DND-41 (cell line): ENCODE results near the gene C1orf52.
A peak's percentile ranks its signal among the peaks of the same experiment; 100 is the strongest.
"Not testable (repeated sequence)": the region's sequence is repeated elsewhere in the genome, so short reads cannot be mapped to it uniquely, and the experiment has no call there.

Experiments
- ATAC-seq: fragments of 200-7000 bp; cut with Tn5 transposase; 3 replicates; pipeline ENCODE4 v1.9.1; 2021; ENCODE audit warnings: low read depth; ENCODE audit not compliant: insufficient read depth
- DNase-seq: peaks from one replicate; pipeline ENCODE4 v3.0.0-alpha.2; 2020
- H2AFZ ChIP-seq: 2 replicates; pipeline ENCODE4 v1.6.0; 2012; ENCODE audit warnings: low read depth, low read length
- H3K27ac ChIP-seq: 2 replicates; pipeline ENCODE4 v1.5.1; 2012; ENCODE audit warnings: low read length, inconsistent platforms
- H3K27me3 ChIP-seq: fragments of 200-600 bp; sonication (generic); 2 replicates; pipeline ENCODE4 v1.6.0; 2012; ENCODE audit warnings: low read length, mild to moderate bottlenecking, inconsistent platforms; ENCODE audit not compliant: insufficient read depth, poor library complexity
- H3K36me3 ChIP-seq: 2 replicates; pipeline ENCODE4 v1.5.1; 2012; ENCODE audit warnings: low read length, inconsistent platforms; ENCODE audit not compliant: insufficient read depth
- H3K4me1 ChIP-seq: 2 replicates; pipeline ENCODE4 v1.5.1; 2012; ENCODE audit warnings: mild to moderate bottlenecking, low read length; ENCODE audit not compliant: insufficient read depth
- H3K4me2 ChIP-seq: 2 replicates; pipeline ENCODE4 v1.6.0; 2012; ENCODE audit warnings: mild to moderate bottlenecking, moderate library complexity, low read length, inconsistent platforms; ENCODE audit not compliant: insufficient read depth
- H3K4me3 ChIP-seq, 2 experiments: fragments of 200-600 bp in 1 of 2; shearing (Covaris generic) in 1 of 2; 2 replicates each; pipeline ENCODE4 v1.5.1; 2012 to 2016; ENCODE audit warnings: inconsistent platforms in 2 of 2, low read length in 2 of 2, mild to moderate bottlenecking in 2 of 2, low read depth in 1 of 2, moderate library complexity in 1 of 2
- H3K79me2 ChIP-seq: 2 replicates; pipeline ENCODE4 v1.6.0; 2012; ENCODE audit warnings: low read length, inconsistent platforms; ENCODE audit not compliant: insufficient read depth
- H3K9ac ChIP-seq: 2 replicates; pipeline ENCODE4 v1.6.0; 2012; ENCODE audit warnings: low read depth, mild to moderate bottlenecking, inconsistent platforms, low read length, moderate library complexity
- H3K9me3 ChIP-seq: 2 replicates; pipeline ENCODE4 v1.5.1; 2012; ENCODE audit warnings: low read length, moderate library complexity, mild to moderate bottlenecking, inconsistent platforms; ENCODE audit not compliant: insufficient read depth, severe bottlenecking
- H4K20me1 ChIP-seq: 2 replicates; pipeline ENCODE4 v1.6.0; 2012; ENCODE audit warnings: low read length; ENCODE audit not compliant: insufficient read depth
- EZH2 ChIP-seq: IDR thresholded peaks from 3 replicates; pipeline ENCODE4 v1.6.1; 2012; ENCODE audit warnings: borderline replicate concordance, low read depth, mild to moderate bottlenecking, moderate library complexity, low read length, inconsistent platforms; ENCODE audit not compliant: severe bottlenecking
- TF ChIP-seq, protein P1 (sequence below): IDR thresholded peaks from 2 replicates; pipeline ENCODE4 v1.5.1; 2012; ENCODE audit warnings: borderline replicate concordance, low read length, moderate library complexity, mild to moderate bottlenecking; ENCODE audit not compliant: poor library complexity, severe bottlenecking; ENCODE audit errors: extremely low read depth

Gene C1orf52

DNA sequence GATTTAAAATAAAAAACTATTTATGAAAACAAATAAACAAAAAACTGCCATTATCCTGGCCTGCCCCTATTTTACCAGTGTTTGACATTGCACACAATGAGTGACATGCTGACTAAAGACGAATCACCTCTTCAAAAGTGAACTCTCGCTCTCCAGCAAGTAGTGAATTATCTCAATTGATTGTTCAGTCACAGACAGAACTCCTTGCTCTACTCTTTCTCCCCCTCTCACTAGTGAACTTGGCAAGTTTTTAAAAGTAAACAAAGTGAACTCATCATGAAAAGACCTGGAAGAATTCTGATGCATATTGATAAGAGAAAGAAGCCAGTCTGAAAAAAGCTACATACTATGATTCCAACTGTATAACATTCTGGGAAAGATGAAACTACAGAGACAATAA is 4.7 kb upstream of the C1orf52 start:
- peaks cover 38% of the 10 kb centered on the region for H3K36me3 ChIP-seq
- H3K4me1 ChIP-seq = peaks cover 7% of the 10 kb centered on the region
- H3K79me2 ChIP-seq = peaks cover 4% of the 10 kb centered on the region
- no peaks in the 10 kb centered on the region for H3K9me3 ChIP-seq
- no peak overlapping the region for H3K4me3 ChIP-seq
- H3K27ac ChIP-seq = no peak overlapping the region
- H3K9ac ChIP-seq = no peak overlapping the region
- H2AFZ ChIP-seq = no peak overlapping the region
- H3K4me2 ChIP-seq = no peak overlapping the region
- H4K20me1 ChIP-seq = no peaks in the 10 kb centered on the region
- DNase-seq (no peak), ATAC-seq (no peak)
- TF ChIP-seq, protein P1, sequence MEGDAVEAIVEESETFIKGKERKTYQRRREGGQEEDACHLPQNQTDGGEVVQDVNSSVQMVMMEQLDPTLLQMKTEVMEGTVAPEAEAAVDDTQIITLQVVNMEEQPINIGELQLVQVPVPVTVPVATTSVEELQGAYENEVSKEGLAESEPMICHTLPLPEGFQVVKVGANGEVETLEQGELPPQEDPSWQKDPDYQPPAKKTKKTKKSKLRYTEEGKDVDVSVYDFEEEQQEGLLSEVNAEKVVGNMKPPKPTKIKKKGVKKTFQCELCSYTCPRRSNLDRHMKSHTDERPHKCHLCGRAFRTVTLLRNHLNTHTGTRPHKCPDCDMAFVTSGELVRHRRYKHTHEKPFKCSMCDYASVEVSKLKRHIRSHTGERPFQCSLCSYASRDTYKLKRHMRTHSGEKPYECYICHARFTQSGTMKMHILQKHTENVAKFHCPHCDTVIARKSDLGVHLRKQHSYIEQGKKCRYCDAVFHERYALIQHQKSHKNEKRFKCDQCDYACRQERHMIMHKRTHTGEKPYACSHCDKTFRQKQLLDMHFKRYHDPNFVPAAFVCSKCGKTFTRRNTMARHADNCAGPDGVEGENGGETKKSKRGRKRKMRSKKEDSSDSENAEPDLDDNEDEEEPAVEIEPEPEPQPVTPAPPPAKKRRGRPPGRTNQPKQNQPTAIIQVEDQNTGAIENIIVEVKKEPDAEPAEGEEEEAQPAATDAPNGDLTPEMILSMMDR = no peak
- no peak for TF ChIP-seq EZH2
- H3K27me3 ChIP-seq = no peaks in the 10 kb centered on the region

- Histone ChIP-seq H3K27me3 (no peaks in the 10 kb centered on the region), H2AFZ (no peak overlapping the region), H3K36me3 (peaks cover 32% of the 10 kb centered on the region), H3K4me3 (no peak overlapping the region), H3K4me1 (peaks cover 15% of the 10 kb centered on the region), H3K9ac (no peak overlapping the region), H3K9me3 (no peaks in the 10 kb centered on the region), H3K4me2 (no peak overlapping the region), H4K20me1 (peaks cover 9% of the 10 kb centered on the region; the same call in 1 of the 2 replicates), H3K79me2 (peaks cover 15% of the 10 kb centered on the region), H3K27ac (no peak overlapping the region)
- ATAC-seq (no peak), DNase-seq (no peak)
- TF ChIP-seq, protein P1 = no peak
- no peak for TF ChIP-seq EZH2
Observed at GRCh38 chr1:85262985-85263384, 3.5 kb upstream of the C1orf52 start.

DNA sequence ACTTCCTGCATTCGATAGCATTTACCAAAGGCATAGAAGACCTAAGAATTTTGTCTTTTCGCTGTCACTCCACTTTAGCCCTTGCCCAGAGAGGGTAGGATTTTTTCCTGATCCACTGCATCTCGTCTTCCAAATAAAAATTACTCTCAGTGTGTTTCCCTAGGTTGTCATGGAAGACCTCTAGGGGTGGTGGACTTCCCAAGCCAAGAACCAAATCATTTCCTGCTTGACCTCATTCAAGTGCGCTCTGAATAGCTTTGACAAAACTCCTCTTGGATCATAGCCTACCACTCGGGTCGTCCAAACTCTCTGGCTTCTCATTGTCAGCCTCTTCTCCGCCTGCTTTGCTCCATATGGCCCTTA is 431 bp upstream of the C1orf52 start:
- peak overlapping the region; percentile 74 for H3K27ac ChIP-seq
- H3K9me3 ChIP-seq = no peaks in the 10 kb centered on the region
- H3K27me3 ChIP-seq = no peaks in the 10 kb centered on the region
- ATAC-seq (no peak), DNase-seq (no peak)
- peaks cover 38% of the 10 kb centered on the region for H3K79me2 ChIP-seq
- H3K4me3 ChIP-seq = peak overlapping the region in 1 of 2 experiments; percentile 92; a peak in 2 of 4 replicates
- TF ChIP-seq, protein P1 = no peak
- no peak for TF ChIP-seq EZH2
- peaks cover 15% of the 10 kb centered on the region; the same call in 1 of the 2 replicates for H4K20me1 ChIP-seq
- peaks cover 35% of the 10 kb centered on the region for H3K36me3 ChIP-seq
- peak overlapping the region; percentile 76 for H3K9ac ChIP-seq
- H3K4me2 ChIP-seq = peak overlapping the region; percentile 84
- peaks cover 39% of the 10 kb centered on the region for H3K4me1 ChIP-seq
- H2AFZ ChIP-seq = peak overlapping the region; percentile 97

- 0 out of 2 replicates have a peak overlapping the region, but pooled peaks have one; percentile 99 for H2AFZ ChIP-seq
- H3K27ac ChIP-seq = peak overlapping the region; percentile 84
- peak overlapping the region; percentile 84 for H3K4me2 ChIP-seq
- TF ChIP-seq, protein P1 = peak; percentile 16
- TF ChIP-seq EZH2 = no peak
- H3K4me3 ChIP-seq = peak overlapping the region; percentile 81 to 92
- DNase-seq = no peak
- peaks cover 44% of the 10 kb centered on the region for H3K4me1 ChIP-seq
- no peaks in the 10 kb centered on the region for H3K9me3 ChIP-seq
- peaks cover 34% of the 10 kb centered on the region for H3K36me3 ChIP-seq
- ATAC-seq = no peak
- peaks cover 19% of the 10 kb centered on the region; the same call in 1 of the 2 replicates for H4K20me1 ChIP-seq
- H3K27me3 ChIP-seq = no peaks in the 10 kb centered on the region
- H3K9ac ChIP-seq = peak overlapping the region; percentile 76
- H3K79me2 ChIP-seq = peaks cover 47% of the 10 kb centered on the region
Observed at GRCh38 chr1:85258536-85259117, 835 bp downstream of the C1orf52 start.

DNA sequence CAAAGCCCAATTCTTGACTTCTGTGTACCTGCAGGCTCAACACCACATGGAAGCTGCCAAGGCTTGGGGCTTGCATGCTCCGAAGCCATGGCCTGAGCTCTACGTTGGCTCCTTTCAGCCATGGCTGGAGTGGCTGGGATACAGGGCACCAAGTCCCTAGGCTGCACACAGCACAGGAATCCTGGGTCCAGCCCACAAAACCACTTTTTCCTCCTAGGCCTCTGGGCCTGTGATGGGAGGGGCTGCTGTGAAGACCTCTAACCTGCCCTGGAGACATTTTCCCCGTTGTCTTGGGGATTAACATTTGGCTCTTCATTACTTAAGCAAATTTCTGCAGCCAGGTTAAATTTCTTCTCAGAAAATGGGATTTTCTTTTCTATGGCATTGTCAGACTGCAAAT is 10.4 kb downstream of the C1orf52 start:
- H3K79me2 ChIP-seq, H3K27ac ChIP-seq, H3K4me3 ChIP-seq, H3K9me3 ChIP-seq, DNase-seq, H3K9ac ChIP-seq, H3K27me3 ChIP-seq, H4K20me1 ChIP-seq, H3K4me2 ChIP-seq, H2AFZ ChIP-seq, ATAC-seq: not testable (repeated sequence)
- Histone ChIP-seq H3K4me1 (peaks cover 22% of the 10 kb centered on the region), H3K36me3 (peaks cover 36% of the 10 kb centered on the region)
